ENCODE data around the gene ABCD1.

DNA sequence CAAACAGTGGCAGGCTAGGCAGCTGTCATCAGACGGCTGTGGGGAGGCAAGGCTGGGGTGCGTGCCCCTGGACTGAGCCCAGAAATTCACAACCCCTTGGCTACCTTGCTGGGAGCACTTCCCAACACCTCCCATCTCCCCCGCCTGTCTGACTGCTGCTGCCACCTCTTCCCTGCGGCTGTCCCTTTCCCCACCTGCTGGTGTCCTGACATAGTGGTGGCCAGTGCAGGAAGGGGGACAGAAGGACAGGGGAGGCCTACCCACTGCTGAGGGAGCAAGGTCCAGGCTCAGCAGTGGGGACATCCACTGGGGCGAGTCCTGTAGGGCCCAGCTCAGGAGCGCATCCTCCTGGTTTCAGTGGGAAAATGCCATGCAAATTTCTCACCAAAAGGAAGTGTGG lies 3.4 kb downstream of the ABCD1 start:
- TF ChIP-seq POLR2AphosphoS5 (IDR thresholded peaks at IDR 0.05) (no peak), POLR2A (IDR thresholded peaks at IDR 0.05; ENCODE audit: low read depth) (no peak), EP300 (IDR thresholded peaks at IDR 0.05) (no peak)
- TF ChIP-seq, protein P1, sequence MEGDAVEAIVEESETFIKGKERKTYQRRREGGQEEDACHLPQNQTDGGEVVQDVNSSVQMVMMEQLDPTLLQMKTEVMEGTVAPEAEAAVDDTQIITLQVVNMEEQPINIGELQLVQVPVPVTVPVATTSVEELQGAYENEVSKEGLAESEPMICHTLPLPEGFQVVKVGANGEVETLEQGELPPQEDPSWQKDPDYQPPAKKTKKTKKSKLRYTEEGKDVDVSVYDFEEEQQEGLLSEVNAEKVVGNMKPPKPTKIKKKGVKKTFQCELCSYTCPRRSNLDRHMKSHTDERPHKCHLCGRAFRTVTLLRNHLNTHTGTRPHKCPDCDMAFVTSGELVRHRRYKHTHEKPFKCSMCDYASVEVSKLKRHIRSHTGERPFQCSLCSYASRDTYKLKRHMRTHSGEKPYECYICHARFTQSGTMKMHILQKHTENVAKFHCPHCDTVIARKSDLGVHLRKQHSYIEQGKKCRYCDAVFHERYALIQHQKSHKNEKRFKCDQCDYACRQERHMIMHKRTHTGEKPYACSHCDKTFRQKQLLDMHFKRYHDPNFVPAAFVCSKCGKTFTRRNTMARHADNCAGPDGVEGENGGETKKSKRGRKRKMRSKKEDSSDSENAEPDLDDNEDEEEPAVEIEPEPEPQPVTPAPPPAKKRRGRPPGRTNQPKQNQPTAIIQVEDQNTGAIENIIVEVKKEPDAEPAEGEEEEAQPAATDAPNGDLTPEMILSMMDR (IDR thresholded peaks at IDR 0.05) = no peak

Measured in esophagus muscularis mucosa (tissue), 4 donors.